Activated CD4-positive, alpha-beta T cell treated with anti-CD3 and anti-CD28 coated beads, Interleukin-2, amount 50 U/mL, for 16 hours (primary cell): ENCODE measurements around the gene B3GAT2.
A peak's percentile ranks its signal among the peaks of the same experiment; 100 is the strongest.

Source experiments
- DNase-seq: peaks from one replicate; pipeline ENCODE4 v3.0.0-alpha.2; 2020

Gene B3GAT2

GRCh38 chr6:70894001-70894400 lies 62.9 kb downstream of the B3GAT2 start:
- no peak for DNase-seq

- no peak for DNase-seq
These were observed 67.6 kb downstream of the B3GAT2 start for GRCh38 chr6:70889270-70889669.

GRCh38 chr6:70886661-70887060 lies 70.2 kb downstream of the B3GAT2 start:
- no peak for DNase-seq

GRCh38 chr6:70886071-70886470 lies 70.8 kb downstream of the B3GAT2 start:
- no peak for DNase-seq

- DNase-seq, result peak; percentile 64
These were observed 72.5 kb downstream of the B3GAT2 start for GRCh38 chr6:70884074-70884983.

GRCh38 chr6:70879496-70879895 lies 77.4 kb downstream of the B3GAT2 start:
- DNase-seq, result no peak

- DNase-seq, result no peak
These were observed 82.5 kb downstream of the B3GAT2 start for GRCh38 chr6:70874181-70874913.

- DNase-seq, result no peak
These were observed 84.4 kb downstream of the B3GAT2 start for GRCh38 chr6:70872469-70872868.

GRCh38 chr6:70864401-70864800 lies 92.5 kb downstream of the B3GAT2 start:
- DNase-seq, result no peak

- DNase-seq, result no peak
These were observed 93.5 kb downstream of the B3GAT2 start for GRCh38 chr6:70863343-70863742.

GRCh38 chr6:70860920-70861319 lies 95.9 kb downstream of the B3GAT2 start:
- DNase-seq, result no peak

GRCh38 chr6:70860045-70860444 lies 96.8 kb downstream of the B3GAT2 start:
- DNase-seq, result no peak

- no peak for DNase-seq
These were observed 99.3 kb downstream of the B3GAT2 start for GRCh38 chr6:70857387-70858077.

- no peak for DNase-seq
These were observed 104.1 kb downstream of the B3GAT2 start for GRCh38 chr6:70852667-70853246.

GRCh38 chr6:70849348-70850069 lies 107.4 kb downstream of the B3GAT2 start:
- DNase-seq, result no peak

GRCh38 chr6:70847106-70848084 lies 109.5 kb downstream of the B3GAT2 start:
- DNase-seq, result no peak

GRCh38 chr6:70846207-70846835 lies 110.5 kb downstream of the B3GAT2 start:
- DNase-seq, result no peak

- DNase-seq, result no peak
These were observed 112.6 kb downstream of the B3GAT2 start for GRCh38 chr6:70844301-70844700.

GRCh38 chr6:70843328-70843918 lies 113.4 kb downstream of the B3GAT2 start:
- DNase-seq, result no peak

GRCh38 chr6:70842541-70842940 lies 114.3 kb downstream of the B3GAT2 start:
- DNase-seq, result no peak
